ENCODE measurements around the gene SCAF4. TPM values are rescaled to one million over a fixed set of nuclear protein-coding genes. Genes with fewer than 3 reads are reported as not detected.

SCAF4 gene
- total RNA-seq, 4 donors from 2014 or later: 12.1 to 18.8 (median 15.2) TPM

DNA sequence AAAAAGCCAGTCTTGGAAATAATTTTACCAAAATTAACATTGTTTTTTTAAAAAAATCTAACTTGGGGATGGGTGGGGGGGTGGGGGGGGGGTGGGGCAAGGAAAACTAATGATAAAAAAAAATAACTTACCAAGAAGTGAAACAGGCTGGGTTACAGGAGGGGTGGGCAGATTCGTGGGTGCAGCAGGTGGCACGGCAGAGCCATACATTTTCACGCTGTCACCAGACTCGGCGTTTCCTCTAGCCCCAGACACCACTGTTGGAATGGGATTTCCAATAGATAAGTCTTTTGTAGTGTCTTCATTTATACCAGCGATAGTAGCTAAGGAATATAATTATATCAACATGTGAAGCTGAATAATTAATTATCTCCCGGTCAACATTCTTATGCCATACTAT, 47.0 kb downstream of the SCAF4 start:
- no peak overlapping the region for H3K27ac ChIP-seq (replicated peaks in 1 of 4)
- 87% methylated on average over 7 of the region's 7 CpGs for WGBS
- no peaks in the 10 kb centered on the region for H3K9me3 ChIP-seq
- H3K36me3 ChIP-seq: peaks cover 44 to 82% (median 63%) of the 10 kb centered on the region in 4 donors
- TF ChIP-seq EP300 (IDR thresholded peaks at IDR 0.05) (no peak), POLR2A (IDR thresholded peaks at IDR 0.05; ENCODE audit: low read depth) (no peak), POLR2AphosphoS5 (IDR thresholded peaks at IDR 0.05) (no peak)
- H3K4me3 ChIP-seq: no peak overlapping the region
- H3K4me1 ChIP-seq: peaks cover 0 to 25% (median 6%) of the 10 kb centered on the region in 4 donors
- DNase-seq (ENCODE audit: extremely low spot score): no peak
- no peaks in the 10 kb centered on the region for H3K27me3 ChIP-seq
- intact Hi-C loops (cut with DNase I): no loop called here

DNA sequence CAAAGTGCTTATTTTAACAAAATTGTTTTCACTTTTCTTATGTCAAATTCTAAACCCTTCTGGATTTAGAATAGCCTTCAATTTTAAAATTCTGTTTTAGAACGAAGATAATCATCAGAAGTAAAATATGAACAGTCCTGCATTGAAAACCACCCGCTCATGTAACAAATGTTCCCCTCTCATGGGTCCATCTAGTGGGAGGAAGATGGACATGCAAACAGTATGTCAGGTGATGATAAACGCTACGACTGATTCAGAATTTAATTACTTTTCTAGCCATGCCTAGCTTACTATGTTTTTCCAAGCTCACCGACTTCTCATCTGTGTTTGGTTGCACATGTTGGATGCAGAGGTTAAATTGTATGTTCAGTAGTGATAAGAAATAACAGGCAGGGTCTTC, 48.9 kb downstream of the SCAF4 start:
- Histone ChIP-seq H3K27me3 (no peaks in the 10 kb centered on the region), H3K9me3 (no peaks in the 10 kb centered on the region), H3K36me3 (peaks cover 34 to 68% (median 49%) of the 10 kb centered on the region in 4 donors), H3K4me3 (no peak overlapping the region), H3K27ac (replicated peaks in 1 of 4) (no peak overlapping the region), H3K4me1 (peaks cover 0 to 18% (median 1%) of the 10 kb centered on the region in 4 donors)
- intact Hi-C loops (cut with DNase I): no loop called here
- DNase-seq (ENCODE audit: extremely low spot score): no peak
- 87% methylated on average over 5 of the region's 5 CpGs for WGBS
- no peak for TF ChIP-seq POLR2A (IDR thresholded peaks at IDR 0.05; ENCODE audit: low read depth)
- TF ChIP-seq, protein P1, sequence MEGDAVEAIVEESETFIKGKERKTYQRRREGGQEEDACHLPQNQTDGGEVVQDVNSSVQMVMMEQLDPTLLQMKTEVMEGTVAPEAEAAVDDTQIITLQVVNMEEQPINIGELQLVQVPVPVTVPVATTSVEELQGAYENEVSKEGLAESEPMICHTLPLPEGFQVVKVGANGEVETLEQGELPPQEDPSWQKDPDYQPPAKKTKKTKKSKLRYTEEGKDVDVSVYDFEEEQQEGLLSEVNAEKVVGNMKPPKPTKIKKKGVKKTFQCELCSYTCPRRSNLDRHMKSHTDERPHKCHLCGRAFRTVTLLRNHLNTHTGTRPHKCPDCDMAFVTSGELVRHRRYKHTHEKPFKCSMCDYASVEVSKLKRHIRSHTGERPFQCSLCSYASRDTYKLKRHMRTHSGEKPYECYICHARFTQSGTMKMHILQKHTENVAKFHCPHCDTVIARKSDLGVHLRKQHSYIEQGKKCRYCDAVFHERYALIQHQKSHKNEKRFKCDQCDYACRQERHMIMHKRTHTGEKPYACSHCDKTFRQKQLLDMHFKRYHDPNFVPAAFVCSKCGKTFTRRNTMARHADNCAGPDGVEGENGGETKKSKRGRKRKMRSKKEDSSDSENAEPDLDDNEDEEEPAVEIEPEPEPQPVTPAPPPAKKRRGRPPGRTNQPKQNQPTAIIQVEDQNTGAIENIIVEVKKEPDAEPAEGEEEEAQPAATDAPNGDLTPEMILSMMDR (IDR thresholded peaks at IDR 0.05): no peak
- TF ChIP-seq EP300 (IDR thresholded peaks at IDR 0.05): no peak
- TF ChIP-seq POLR2AphosphoS5 (IDR thresholded peaks at IDR 0.05): no peak

DNA sequence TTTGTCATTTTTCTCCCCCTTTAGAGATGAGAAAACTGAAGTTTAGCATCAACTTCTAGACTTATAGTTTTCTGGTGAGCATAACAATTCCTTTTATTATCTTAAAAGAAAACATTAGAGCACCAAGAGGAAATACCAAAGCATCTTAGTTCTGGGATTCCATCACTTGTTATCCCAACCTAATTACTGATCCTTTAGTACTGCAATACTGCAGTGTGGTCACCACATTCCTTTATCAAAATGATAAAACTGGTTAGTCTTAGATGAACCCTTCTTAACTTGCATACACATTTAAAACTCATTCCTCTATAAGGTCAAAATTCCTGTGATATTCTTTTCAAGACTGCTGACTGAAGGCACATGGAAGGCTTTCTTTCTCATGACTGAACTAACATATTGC, 49.3 kb downstream of the SCAF4 start:
- H3K4me3 ChIP-seq: no peak overlapping the region
- DNase-seq (ENCODE audit: extremely low spot score): no peak
- TF ChIP-seq POLR2A (IDR thresholded peaks at IDR 0.05; ENCODE audit: low read depth) (no peak), EP300 (IDR thresholded peaks at IDR 0.05) (no peak), POLR2AphosphoS5 (IDR thresholded peaks at IDR 0.05) (no peak)
- TF ChIP-seq, protein P1 (IDR thresholded peaks at IDR 0.05): no peak
- peaks cover 30 to 67% (median 45%) of the 10 kb centered on the region in 4 donors for H3K36me3 ChIP-seq
- no peaks in the 10 kb centered on the region for H3K9me3 ChIP-seq
- no peaks in the 10 kb centered on the region for H3K27me3 ChIP-seq
- intact Hi-C loops (cut with DNase I): no loop called here
- no peak overlapping the region for H3K27ac ChIP-seq (replicated peaks in 1 of 4)
- H3K4me1 ChIP-seq: peaks cover 0 to 14% (median 0%) of the 10 kb centered on the region in 4 donors

DNA sequence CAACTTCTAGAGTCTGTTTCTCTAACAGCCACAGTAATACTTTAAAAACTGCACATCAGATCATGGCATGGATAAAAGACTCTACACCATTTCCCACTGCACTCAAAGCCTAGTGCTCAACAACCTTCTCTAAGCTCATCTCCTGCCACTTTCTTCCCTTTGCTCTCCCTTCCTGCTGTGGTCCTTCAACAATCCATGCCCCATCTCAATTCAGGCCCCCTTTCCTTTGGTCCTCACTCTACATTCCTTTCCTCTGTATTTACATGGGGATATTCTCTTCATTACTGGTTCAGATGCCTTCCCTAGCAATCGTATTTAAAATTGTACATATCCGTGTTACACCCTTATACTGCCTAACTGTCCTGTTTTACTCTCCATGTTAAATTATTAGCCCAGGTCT, 53.4 kb downstream of the SCAF4 start:
- Histone ChIP-seq H3K9me3 (no peaks in the 10 kb centered on the region), H3K27ac (replicated peaks in 1 of 4) (no peak overlapping the region), H3K27me3 (no peaks in the 10 kb centered on the region), H3K36me3 (peaks cover 5 to 32% (median 12%) of the 10 kb centered on the region in 4 donors), H3K4me1 (peaks cover 0 to 9% (median 8%) of the 10 kb centered on the region in 4 donors), H3K4me3 (no peak overlapping the region)
- DNase-seq (ENCODE audit: extremely low spot score): no peak
- TF ChIP-seq EP300 (IDR thresholded peaks at IDR 0.05) (no peak), POLR2A (IDR thresholded peaks at IDR 0.05; ENCODE audit: low read depth) (no peak), POLR2AphosphoS5 (IDR thresholded peaks at IDR 0.05) (no peak)
- TF ChIP-seq, protein P1 (IDR thresholded peaks at IDR 0.05): no peak
- intact Hi-C loops (cut with DNase I): no loop called here
- WGBS: 96% methylated on average over 2 of the region's 2 CpGs

DNA sequence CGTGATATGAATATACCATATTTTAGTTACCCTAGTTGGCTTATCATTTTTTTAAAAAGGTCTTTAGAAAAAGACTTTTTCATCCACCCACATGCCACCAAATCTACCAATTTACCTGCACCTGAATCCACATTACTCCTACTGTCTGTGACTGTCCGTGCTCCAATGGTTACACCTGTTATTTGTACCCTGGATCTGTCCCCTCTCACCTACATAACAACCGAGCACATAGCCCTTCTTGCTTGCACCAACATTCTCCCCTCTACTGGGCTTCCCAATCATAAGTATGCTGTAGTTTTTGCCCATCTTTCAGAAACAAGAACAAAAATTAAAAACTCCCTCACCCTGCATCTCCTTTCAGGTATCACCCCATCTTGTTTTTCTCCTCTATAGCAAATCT, 54.9 kb downstream of the SCAF4 start:
- Histone ChIP-seq H3K4me3 (no peak overlapping the region), H3K9me3 (no peaks in the 10 kb centered on the region), H3K4me1 (peaks cover 0 to 9% (median 8%) of the 10 kb centered on the region in 4 donors), H3K27ac (replicated peaks in 1 of 4) (no peak overlapping the region), H3K27me3 (no peaks in the 10 kb centered on the region), H3K36me3 (peaks cover 0 to 21% (median 2%) of the 10 kb centered on the region in 4 donors)
- TF ChIP-seq EP300 (IDR thresholded peaks at IDR 0.05) (no peak), POLR2A (IDR thresholded peaks at IDR 0.05; ENCODE audit: low read depth) (no peak), POLR2AphosphoS5 (IDR thresholded peaks at IDR 0.05) (no peak)
- TF ChIP-seq, protein P1 (IDR thresholded peaks at IDR 0.05): no peak
- 97% methylated on average over 3 of the region's 3 CpGs for WGBS
- intact Hi-C loops (cut with DNase I): no loop called here
- no peak for DNase-seq (ENCODE audit: extremely low spot score)

All from esophagus muscularis mucosa (tissue), 4 donors.